ENCODE measurements around the gene NHLH2. TPM values are rescaled to one million over a fixed set of nuclear protein-coding genes. Genes with fewer than 3 reads are reported as not detected.

Gene NHLH2
- under 1 TPM in 1 of 4 donors, not detected in 3; 0.09 TPM for polyA plus RNA-seq (ENCODE audit: insufficient read length in 4 of 4)

DNA sequence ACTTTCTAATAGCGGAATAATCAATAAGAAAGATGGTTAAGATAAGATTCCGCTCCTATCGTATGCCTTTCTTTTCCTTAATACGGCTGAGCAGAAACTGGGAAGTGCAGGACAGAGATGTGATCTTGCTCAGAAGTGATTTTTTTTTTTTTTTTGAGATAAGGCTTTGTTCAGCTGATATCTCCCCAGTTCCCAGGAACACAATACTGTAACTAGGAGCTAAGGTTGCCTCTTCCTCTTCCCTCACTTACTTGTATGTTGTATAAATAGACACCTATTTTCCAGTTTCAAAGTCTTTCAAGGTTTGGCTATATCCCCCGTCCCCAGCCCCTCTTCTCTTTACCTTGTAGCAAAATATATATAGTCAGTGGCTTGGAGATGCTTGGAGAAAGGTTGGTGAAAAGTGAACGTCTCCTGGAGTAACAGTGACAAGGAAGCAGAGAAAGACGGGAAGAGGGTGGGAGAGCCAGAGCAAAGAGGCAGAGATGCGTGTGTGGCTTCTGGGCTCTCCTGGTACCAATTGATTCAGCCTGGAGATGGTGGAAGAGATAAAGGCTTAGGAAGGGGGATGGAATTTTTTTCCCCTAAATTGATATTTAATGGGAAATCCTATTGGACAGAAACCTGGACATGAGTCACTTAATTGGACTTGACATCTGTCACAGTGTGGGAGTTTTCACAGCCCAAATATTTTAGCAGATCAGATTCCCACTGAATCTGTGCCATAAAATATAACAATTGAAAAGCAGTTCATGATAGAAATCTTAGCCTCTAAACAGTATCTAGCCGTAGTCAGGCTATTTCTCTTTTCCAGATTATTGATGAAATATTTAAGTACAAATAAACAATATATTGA lies at the start of gene NHLH2:
Gene NHLH2 (minus strand): TSS at position 522 of the 856 bp plus-strand sequence. CDS start 2,754 bp downstream, outside the sequence.
- no peak for DNase-seq (ENCODE audit: low read depth in 4 of 4, low spot score in 2 of 4)

- no peak for DNase-seq (ENCODE audit: low read depth in 4 of 4, low spot score in 2 of 4)
Observed at GRCh38 chr1:115890580-115890979, 49.7 kb upstream of the NHLH2 start.

GRCh38 chr1:115888976-115889375 lies 48.0 kb upstream of the NHLH2 start:
- DNase-seq (ENCODE audit: low read depth in 4 of 4, low spot score in 2 of 4) = no peak

DNA sequence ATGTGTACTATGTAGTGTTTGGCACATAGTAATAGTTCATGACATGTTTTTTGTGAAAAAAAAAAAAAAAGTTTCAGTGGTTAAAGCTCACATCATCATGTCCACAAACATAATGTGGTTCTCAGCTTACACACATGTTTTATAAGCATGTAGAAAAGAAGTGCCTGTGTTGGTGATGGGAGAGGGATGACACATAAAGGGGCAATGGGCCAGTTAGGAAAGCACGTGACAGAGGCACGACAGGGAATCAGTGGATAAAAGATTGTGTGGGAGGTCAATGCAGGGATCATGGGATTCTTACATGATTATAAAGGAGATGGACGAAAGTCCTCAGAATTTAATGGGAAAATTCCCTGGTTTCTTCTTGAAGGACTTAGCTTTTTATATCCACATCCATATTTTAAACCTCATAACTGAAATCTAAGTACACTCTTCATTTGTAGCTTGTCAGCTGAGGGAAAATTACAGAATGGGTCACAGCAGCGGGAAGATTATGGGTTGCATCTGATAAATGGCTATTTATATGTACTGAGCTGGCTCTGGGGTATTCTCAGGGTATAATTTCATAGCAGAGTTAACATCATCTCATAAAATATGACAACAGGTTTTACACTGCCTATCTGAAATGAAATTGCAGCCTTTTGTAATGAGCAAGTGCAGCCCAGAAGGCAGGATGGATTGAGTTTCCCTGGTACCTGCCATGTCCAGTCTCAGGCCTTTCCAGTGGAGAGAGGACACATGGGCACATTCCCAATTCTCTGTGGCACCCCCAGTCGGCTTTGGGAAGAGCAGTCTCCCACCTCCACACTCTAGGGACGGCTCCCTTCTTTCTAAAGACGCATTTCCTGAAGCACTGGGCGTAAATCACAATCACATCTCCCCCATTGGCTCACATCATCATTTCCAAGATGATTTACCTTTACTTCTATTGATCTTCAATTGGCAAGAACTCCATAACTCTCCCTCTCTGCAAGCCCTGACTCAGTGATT lies 42.3 kb upstream of the NHLH2 start:
- no peak for DNase-seq (ENCODE audit: low read depth in 4 of 4, low spot score in 2 of 4)

GRCh38 chr1:115880981-115881672 lies 40.2 kb upstream of the NHLH2 start:
- no peak for DNase-seq (ENCODE audit: low read depth in 4 of 4, low spot score in 2 of 4)

DNA sequence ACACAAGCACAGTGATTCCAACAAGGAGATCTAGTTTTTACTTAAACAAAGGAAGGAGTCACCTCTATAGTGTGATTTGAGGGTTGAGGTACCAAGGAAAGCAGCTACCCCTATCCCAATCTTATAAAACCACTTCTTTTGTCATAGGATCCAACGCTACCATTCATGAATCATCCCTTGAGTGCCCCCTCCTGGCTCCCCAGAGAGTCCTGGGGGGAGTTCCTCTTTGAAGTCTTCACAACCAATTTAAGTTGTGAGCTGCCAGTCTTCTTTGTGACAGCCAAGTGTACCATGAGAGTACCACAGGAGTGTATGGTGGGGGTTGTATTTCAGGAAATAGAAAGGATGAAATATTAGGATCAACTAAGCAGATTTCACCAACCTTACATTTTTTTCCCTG lies 39.1 kb upstream of the NHLH2 start:
- no peak for DNase-seq (ENCODE audit: low read depth in 4 of 4, low spot score in 2 of 4)

DNA sequence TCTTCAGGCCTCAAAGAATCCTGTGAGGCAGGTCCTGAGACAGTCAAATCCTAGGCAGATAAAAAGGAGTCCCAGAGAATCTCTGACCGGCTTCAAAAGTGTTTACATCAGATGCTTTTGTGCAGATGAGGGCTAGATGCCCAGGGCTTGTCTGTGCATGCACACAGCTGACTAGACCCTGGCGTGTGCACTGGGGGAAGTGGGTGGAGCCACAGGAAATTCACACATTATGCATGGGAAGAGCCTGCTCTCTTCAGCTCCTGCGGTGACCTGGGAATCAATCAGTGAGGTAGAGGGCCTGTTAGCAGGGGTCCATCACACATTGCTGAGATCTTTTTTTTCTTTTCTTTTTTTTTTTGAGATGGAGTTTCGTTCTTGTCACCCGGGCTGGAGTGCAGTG lies 36.6 kb upstream of the NHLH2 start:
- DNase-seq (ENCODE audit: low read depth in 4 of 4, low spot score in 2 of 4) = no peak

- no peak for DNase-seq (ENCODE audit: low read depth in 4 of 4, low spot score in 2 of 4)
Observed at GRCh38 chr1:115874904-115875303, 34.0 kb upstream of the NHLH2 start.

- no peak for DNase-seq (ENCODE audit: low read depth in 4 of 4, low spot score in 2 of 4)
Observed at GRCh38 chr1:115874497-115874896, 33.6 kb upstream of the NHLH2 start.

DNA sequence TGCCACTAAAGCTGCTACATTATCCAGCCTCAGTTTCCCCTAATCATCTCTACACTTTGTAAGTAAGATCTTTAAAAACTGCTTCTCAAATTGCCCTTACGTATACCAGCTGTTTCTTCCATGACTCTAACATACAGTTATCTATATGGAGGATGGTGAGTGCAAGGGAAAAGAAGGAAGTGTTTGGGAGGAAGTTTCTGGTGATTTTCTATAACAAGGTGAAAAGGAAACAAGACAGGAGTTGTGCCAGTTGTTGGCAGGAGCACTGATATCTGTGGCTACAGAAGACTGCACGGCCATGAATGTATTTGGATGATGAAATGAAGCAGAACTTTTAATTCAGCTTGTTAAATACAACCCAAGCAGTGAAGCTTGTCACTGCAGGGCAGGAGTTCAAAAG lies 32.3 kb upstream of the NHLH2 start:
- DNase-seq (ENCODE audit: low read depth in 4 of 4, low spot score in 2 of 4) = no peak

GRCh38 chr1:115869064-115869463 lies 28.1 kb upstream of the NHLH2 start:
- DNase-seq (ENCODE audit: low read depth in 4 of 4, low spot score in 2 of 4) = no peak

GRCh38 chr1:115867216-115867615 lies 26.3 kb upstream of the NHLH2 start:
- no peak for DNase-seq (ENCODE audit: low read depth in 4 of 4, low spot score in 2 of 4)

DNA sequence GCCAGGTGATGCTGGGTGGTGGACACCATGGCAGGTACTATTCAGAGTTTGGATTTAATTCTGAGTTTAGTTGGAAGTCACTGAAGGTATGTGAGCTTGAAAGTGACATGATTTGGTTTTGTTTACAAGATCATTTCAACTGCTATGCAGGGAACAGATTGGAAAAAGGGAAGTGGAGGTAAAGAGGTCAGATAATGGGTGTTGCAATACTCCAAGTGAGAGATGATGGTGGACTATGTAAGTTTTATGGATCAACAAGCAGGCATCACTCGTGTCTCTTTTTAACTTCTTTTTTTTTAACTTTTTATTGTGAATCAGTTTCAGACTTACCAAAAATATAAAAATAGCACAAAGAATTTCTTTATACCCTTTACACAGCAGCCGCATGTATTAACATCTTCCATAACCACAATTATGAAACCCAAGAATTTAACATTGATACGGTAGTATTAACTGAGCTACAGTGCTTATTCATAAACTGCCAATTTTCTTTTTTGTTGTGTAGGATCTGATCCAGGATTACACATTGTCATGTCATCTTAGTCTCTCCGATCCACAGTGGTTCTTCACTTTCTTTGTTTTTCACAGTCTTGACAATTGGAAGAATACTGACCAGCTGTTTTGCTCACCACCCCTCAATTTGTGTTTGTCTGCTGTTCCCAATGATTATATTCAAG lies 24.9 kb upstream of the NHLH2 start:
- DNase-seq (ENCODE audit: low read depth in 4 of 4, low spot score in 2 of 4) = no peak

DNA sequence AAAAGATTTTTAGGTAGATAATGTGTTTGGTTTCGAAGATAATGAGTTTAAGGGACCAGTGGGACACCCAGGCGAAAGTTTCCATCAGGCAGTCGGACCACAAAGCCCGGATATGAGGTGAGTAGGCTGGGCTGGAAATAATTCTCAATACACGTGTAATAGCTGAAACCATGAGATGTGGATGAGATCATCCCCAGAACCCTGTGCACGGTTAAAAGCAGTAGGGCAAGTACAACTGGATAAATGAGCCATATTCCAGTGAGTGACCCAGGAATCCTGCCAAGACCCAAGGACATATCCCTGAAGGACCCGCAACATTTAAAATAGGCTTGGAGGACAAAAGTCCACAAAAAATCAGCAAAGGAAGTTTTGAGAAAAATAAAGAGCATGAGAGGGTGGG lies 21.5 kb upstream of the NHLH2 start:
- DNase-seq (ENCODE audit: low read depth in 4 of 4, low spot score in 2 of 4) = no peak

- no peak for DNase-seq (ENCODE audit: low read depth in 4 of 4, low spot score in 2 of 4)
Observed at GRCh38 chr1:115854005-115854404, 13.1 kb upstream of the NHLH2 start.

GRCh38 chr1:115850937-115851336 lies 10.0 kb upstream of the NHLH2 start:
- no peak for DNase-seq (ENCODE audit: low read depth in 4 of 4, low spot score in 2 of 4)

GRCh38 chr1:115847787-115848186 lies 6.9 kb upstream of the NHLH2 start:
- DNase-seq (ENCODE audit: low read depth in 4 of 4, low spot score in 2 of 4) = no peak

DNA sequence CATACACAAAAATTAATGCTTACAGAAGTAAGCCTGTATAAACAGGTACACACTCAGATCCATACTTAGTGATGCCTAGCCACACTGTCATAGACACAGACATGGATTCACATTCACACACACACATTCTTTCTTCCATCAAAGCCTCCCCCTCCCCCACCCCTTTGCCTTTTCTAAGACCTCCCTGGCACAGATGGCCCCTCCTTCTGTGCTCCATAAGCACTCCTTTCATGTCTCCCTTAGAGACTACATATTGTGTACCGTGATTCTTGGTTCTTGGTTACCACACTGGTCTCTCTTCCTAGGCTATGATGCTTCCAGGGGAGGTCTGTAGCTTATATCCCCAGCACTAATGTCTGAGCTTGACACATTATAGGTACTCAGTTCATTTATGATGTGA lies 2.0 kb upstream of the NHLH2 start:
- DNase-seq (ENCODE audit: low read depth in 4 of 4, low spot score in 2 of 4) = no peak

- no peak for DNase-seq (ENCODE audit: low read depth in 4 of 4, low spot score in 2 of 4)
Observed at GRCh38 chr1:115839679-115840237, 1.2 kb downstream of the NHLH2 start.
